Transverse colon (tissue), 3 donors: ENCODE measurements around the gene CALML3.

ENCODE experiments used
- POLR2A ChIP-seq: fragments of 450-650 bp; IDR thresholded peaks from one replicate; pipeline ENCODE4 v1.6.1; 2016; ENCODE audit warnings: antibody characterized with exemption, mild to moderate bottlenecking, moderate library complexity
- POLR2AphosphoS5 ChIP-seq, 3 donors: sonication (generic); formaldehyde crosslinking; IDR thresholded peaks; one replicate each; pipeline ENCODE4 v1.6.1; 2016; ENCODE audit warnings: antibody characterized with exemption in 3 of 3

- TF ChIP-seq POLR2AphosphoS5 (IDR thresholded peaks at IDR 0.05) (no peak), POLR2A (no peak)
Measured at GRCh38 chr10:5537684-5538083, 12.9 kb downstream of the CALML3 start.
